ENCODE results near the gene CHRM2. TPM values are rescaled to one million over a fixed set of nuclear protein-coding genes. Genes with fewer than 3 reads are reported as not detected.

Gene CHRM2
- total RNA-seq, 4 donors from 2014 or later: 6.6 to 29.5 (median 10.7) TPM

DNA sequence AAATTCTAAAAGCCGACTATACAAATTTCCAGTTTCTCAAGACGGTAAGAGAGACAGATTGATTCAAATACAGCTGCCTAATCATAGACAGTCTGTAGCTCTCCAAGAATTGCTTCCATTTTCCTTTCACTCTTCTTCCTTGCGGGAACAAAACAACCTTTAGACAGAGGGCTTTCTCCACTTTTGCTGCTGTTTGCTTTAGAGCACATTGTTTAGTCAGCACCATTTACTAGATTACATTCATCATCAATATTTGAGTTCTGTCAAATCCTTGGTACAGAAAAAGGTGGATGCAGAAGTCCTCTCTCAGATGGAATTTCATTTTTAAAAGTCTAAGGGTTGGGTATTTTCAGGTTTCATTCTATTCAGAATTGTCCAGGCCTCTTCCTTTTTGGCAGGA lies 137.4 kb downstream of the CHRM2 start:
- peak overlapping the region in 3 of 4 donors; percentile 30 to 65 (median 59) for H3K27ac ChIP-seq

GRCh38 chr7:137006293-137006692 lies 137.8 kb downstream of the CHRM2 start:
- intact Hi-C loops (cut with DNase I; ENCODE audit: low total_unique reads) (loop anchor here (5.0 kb wide), 1 partner anchor 139 kb away; the partner anchor contains the start of gene CHRM2), in situ Hi-C loops (cut with MboI; ENCODE audit: low pct_ligation_motif_present in 1 of 4, low pct_unique_long_range_greater_than_20kb in 1 of 4, low sequenced_read_pairs in 3 of 4) (no loop called here)
- no peak for DNase-seq
- no peaks in the 10 kb centered on the region for H3K27me3 ChIP-seq
- TF ChIP-seq POLR2A (IDR thresholded peaks at IDR 0.05) (no peak), POLR2AphosphoS5 (IDR thresholded peaks at IDR 0.05) (peak in 2 of 3 donors; percentile 24 to 29), CTCF (IDR thresholded peaks at IDR 0.05) (no peak), EP300 (IDR thresholded peaks at IDR 0.05; ENCODE audit: low read depth) (no peak)
- H3K4me3 ChIP-seq: no peak overlapping the region
- whole genome bisulfite sequencing, 2 donors (ENCODE audit: low coverage in 1 of 2): 14 to 27% methylated on average over 1 of the region's 1 CpG
- no peaks in the 10 kb centered on the region for H3K9me3 ChIP-seq
- peaks cover 0 to 13% (median 2%) of the 10 kb centered on the region in 4 donors for H3K4me1 ChIP-seq
- H3K27ac ChIP-seq: peak overlapping the region in 3 of 4 donors; percentile 30 to 65 (median 59)
- no peaks in the 10 kb centered on the region for H3K36me3 ChIP-seq

More for the DNA sequence above, 137.4 kb downstream of the CHRM2 start:
- in situ Hi-C loops (cut with MboI; ENCODE audit: low pct_ligation_motif_present in 1 of 4, low pct_unique_long_range_greater_than_20kb in 1 of 4, low sequenced_read_pairs in 3 of 4): no loop called here
- no peak for DNase-seq
- no peaks in the 10 kb centered on the region for H3K9me3 ChIP-seq
- H3K36me3 ChIP-seq: no peaks in the 10 kb centered on the region
- no peak for TF ChIP-seq POLR2AphosphoS5 (IDR thresholded peaks at IDR 0.05)
- TF ChIP-seq EP300 (IDR thresholded peaks at IDR 0.05; ENCODE audit: low read depth): no peak
- TF ChIP-seq CTCF (IDR thresholded peaks at IDR 0.05): no peak
- TF ChIP-seq POLR2A (IDR thresholded peaks at IDR 0.05): no peak
- WGBS, 2 donors (ENCODE audit: low coverage in 1 of 2): 66 to 78% methylated on average over 3 of the region's 3 CpGs
- peaks cover 0 to 13% (median 2%) of the 10 kb centered on the region in 4 donors for H3K4me1 ChIP-seq
- no peaks in the 10 kb centered on the region for H3K27me3 ChIP-seq
- intact Hi-C loops (cut with DNase I; ENCODE audit: low total_unique reads): loop anchor here (5.0 kb wide), 1 partner anchor 139 kb away; the partner anchor contains the start of gene CHRM2
- H3K4me3 ChIP-seq: no peak overlapping the region

DNA sequence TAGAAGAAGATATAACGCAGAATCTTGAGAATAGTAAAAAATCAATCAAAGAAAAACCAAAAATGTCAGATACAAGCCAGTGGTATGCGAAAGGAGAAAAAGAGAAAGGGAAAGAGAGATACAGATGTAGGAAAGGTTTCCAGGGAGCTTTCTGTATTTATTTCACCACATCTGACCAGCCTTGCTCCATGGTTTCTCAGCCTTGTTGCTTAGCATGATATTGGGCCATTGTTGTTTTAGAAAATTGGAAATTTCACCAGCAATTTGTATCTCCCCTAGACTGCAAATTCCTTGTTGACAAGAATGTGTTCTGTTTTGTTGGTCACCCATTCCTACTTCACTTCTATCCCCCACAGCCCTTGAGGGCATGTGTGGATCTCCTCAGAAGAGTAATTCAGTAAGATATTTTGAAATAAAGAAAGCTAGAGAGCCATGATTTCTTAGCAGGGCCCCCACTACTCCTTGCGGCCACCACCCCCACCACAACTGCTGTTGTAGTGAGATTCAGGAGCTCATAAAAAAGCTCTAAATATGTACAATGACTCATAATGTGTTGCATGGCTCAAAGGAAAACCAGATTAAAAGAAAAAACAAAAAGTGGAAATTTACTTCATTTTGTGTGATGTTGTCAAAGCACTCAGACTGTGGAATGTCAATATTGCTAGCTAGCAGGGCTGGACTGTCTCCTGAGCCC lies 138.7 kb downstream of the CHRM2 start:
- Histone ChIP-seq H3K27ac (peak overlapping the region in 3 of 4 donors; percentile 20 to 65 (median 59)), H3K36me3 (no peaks in the 10 kb centered on the region), H3K27me3 (no peaks in the 10 kb centered on the region), H3K4me1 (peaks cover 0 to 13% (median 2%) of the 10 kb centered on the region in 4 donors), H3K4me3 (no peak overlapping the region), H3K9me3 (no peaks in the 10 kb centered on the region)
- WGBS, 2 donors (ENCODE audit: low coverage in 1 of 2): 65 to 69% methylated on average over 3 of the region's 3 CpGs
- intact Hi-C loops (cut with DNase I; ENCODE audit: low total_unique reads) (loop anchor here (5.0 kb wide), 1 partner anchor 140 kb away; the partner anchor contains the start of gene CHRM2), in situ Hi-C loops (cut with MboI; ENCODE audit: low pct_ligation_motif_present in 1 of 4, low pct_unique_long_range_greater_than_20kb in 1 of 4, low sequenced_read_pairs in 3 of 4) (no loop called here)
- DNase-seq: no peak
- TF ChIP-seq EP300 (IDR thresholded peaks at IDR 0.05; ENCODE audit: low read depth): no peak
- no peak for TF ChIP-seq CTCF (IDR thresholded peaks at IDR 0.05)
- no peak for TF ChIP-seq POLR2A (IDR thresholded peaks at IDR 0.05)
- TF ChIP-seq POLR2AphosphoS5 (IDR thresholded peaks at IDR 0.05): no peak

GRCh38 chr7:137009404-137009803 lies 141.0 kb downstream of the CHRM2 start:
- TF ChIP-seq POLR2A (IDR thresholded peaks at IDR 0.05): no peak
- TF ChIP-seq CTCF (IDR thresholded peaks at IDR 0.05): no peak
- TF ChIP-seq EP300 (IDR thresholded peaks at IDR 0.05; ENCODE audit: low read depth): no peak
- no peak for TF ChIP-seq POLR2AphosphoS5 (IDR thresholded peaks at IDR 0.05)
- H3K4me1 ChIP-seq: peaks cover 0 to 13% (median 2%) of the 10 kb centered on the region in 4 donors
- intact Hi-C loops (cut with DNase I; ENCODE audit: low total_unique reads): loop anchor here (5.0 kb wide), 1 partner anchor 142 kb away; the partner anchor contains the start of gene CHRM2
- no peaks in the 10 kb centered on the region for H3K36me3 ChIP-seq
- no peaks in the 10 kb centered on the region for H3K9me3 ChIP-seq
- no peak overlapping the region for H3K27ac ChIP-seq
- in situ Hi-C loops (cut with MboI; ENCODE audit: low pct_ligation_motif_present in 1 of 4, low pct_unique_long_range_greater_than_20kb in 1 of 4, low sequenced_read_pairs in 3 of 4): no loop called here
- H3K4me3 ChIP-seq: no peak overlapping the region
- H3K27me3 ChIP-seq: no peaks in the 10 kb centered on the region
- DNase-seq: no peak
